ENCODE results near the gene GPR160. TPM values are rescaled to one million over a fixed set of nuclear protein-coding genes. Genes with fewer than 3 reads are reported as not detected.

Gene GPR160
- total and polyA plus RNA-seq, 2 of the 13 experiments (the other 11 are each of a cell fraction or from before 2014, with no cell fraction given) = 12.1 to 23.2 TPM

- TF ChIP-seq ATRX (CRISPR knock-in tag; IDR thresholded peaks at IDR 0.05; ENCODE audit: borderline replicate concordance) (no peak), BORCS8-MEF2B (CRISPR knock-in tag; IDR thresholded peaks at IDR 0.05) (no peak), MED13 (CRISPR knock-in tag; IDR thresholded peaks at IDR 0.05) (no peak), TEAD3 (CRISPR knock-in tag; optimal IDR thresholded peaks at IDR 0.05; ENCODE audit: borderline replicate concordance) (no peak), ZNF761 (CRISPR knock-in tag; conservative IDR thresholded peaks at IDR 0.05) (no peak), MXI1 (IDR thresholded peaks at IDR 0.05; ENCODE audit: borderline replicate concordance, low read depth, low read length) (peak; percentile 18; the same call in 1 of the 3 replicates), ZNF577 (CRISPR knock-in tag; IDR thresholded peaks at IDR 0.05; ENCODE audit: borderline replicate concordance, low read depth) (no peak), RELA (CRISPR knock-in tag; IDR thresholded peaks at IDR 0.05) (no peak), ZNF234 (CRISPR knock-in tag; conservative IDR thresholded peaks at IDR 0.05) (no peak), ZBTB20 (CRISPR knock-in tag; IDR thresholded peaks at IDR 0.05; ENCODE audit: borderline replicate concordance, low read depth) (no peak), TMF1 (CRISPR knock-in tag; IDR thresholded peaks at IDR 0.05; ENCODE audit: low read depth) (no peak), USF2 (IDR thresholded peaks at IDR 0.05; ENCODE audit: low read depth, low read length) (no peak), USF2 (CRISPR knock-in tag; IDR thresholded peaks at IDR 0.05; ENCODE audit: borderline replicate concordance) (no peak), NFYB (CRISPR knock-in tag; IDR thresholded peaks at IDR 0.05) (no peak), NCOA1 (CRISPR knock-in tag; IDR thresholded peaks at IDR 0.05) (no peak), CAMTA2 (CRISPR knock-in tag; IDR thresholded peaks at IDR 0.05; ENCODE audit: borderline replicate concordance) (no peak)
- TF ChIP-seq, protein P1, sequence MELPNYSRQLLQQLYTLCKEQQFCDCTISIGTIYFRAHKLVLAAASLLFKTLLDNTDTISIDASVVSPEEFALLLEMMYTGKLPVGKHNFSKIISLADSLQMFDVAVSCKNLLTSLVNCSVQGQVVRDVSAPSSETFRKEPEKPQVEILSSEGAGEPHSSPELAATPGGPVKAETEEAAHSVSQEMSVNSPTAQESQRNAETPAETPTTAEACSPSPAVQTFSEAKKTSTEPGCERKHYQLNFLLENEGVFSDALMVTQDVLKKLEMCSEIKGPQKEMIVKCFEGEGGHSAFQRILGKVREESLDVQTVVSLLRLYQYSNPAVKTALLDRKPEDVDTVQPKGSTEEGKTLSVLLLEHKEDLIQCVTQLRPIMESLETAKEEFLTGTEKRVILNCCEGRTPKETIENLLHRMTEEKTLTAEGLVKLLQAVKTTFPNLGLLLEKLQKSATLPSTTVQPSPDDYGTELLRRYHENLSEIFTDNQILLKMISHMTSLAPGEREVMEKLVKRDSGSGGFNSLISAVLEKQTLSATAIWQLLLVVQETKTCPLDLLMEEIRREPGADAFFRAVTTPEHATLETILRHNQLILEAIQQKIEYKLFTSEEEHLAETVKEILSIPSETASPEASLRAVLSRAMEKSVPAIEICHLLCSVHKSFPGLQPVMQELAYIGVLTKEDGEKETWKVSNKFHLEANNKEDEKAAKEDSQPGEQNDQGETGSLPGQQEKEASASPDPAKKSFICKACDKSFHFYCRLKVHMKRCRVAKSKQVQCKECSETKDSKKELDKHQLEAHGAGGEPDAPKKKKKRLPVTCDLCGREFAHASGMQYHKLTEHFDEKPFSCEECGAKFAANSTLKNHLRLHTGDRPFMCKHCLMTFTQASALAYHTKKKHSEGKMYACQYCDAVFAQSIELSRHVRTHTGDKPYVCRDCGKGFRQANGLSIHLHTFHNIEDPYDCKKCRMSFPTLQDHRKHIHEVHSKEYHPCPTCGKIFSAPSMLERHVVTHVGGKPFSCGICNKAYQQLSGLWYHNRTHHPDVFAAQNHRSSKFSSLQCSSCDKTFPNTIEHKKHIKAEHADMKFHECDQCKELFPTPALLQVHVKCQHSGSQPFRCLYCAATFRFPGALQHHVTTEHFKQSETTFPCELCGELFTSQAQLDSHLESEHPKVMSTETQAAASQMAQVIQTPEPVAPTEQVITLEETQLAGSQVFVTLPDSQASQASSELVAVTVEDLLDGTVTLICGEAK (IDR thresholded peaks at IDR 0.05) = no peak
- TF ChIP-seq, protein P1 (CRISPR knock-in tag; IDR thresholded peaks at IDR 0.05) = no peak
- TF ChIP-seq, protein P2, sequence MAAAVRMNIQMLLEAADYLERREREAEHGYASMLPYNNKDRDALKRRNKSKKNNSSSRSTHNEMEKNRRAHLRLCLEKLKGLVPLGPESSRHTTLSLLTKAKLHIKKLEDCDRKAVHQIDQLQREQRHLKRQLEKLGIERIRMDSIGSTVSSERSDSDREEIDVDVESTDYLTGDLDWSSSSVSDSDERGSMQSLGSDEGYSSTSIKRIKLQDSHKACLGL (CRISPR knock-in tag; IDR thresholded peaks at IDR 0.05) = no peak
These were observed 39.0 kb downstream of the GPR160 start (continued) for GRCh38 chr3:170076715-170077238.
